Muscle of leg (tissue), 11 donors: ENCODE results near the gene ACSF3. TPM values are rescaled to one million over a fixed set of nuclear protein-coding genes. Genes with fewer than 3 reads are reported as not detected.

Experiments
- DNase-seq: peaks from one replicate; pipeline ENCODE4 v3.0.0; 2013
- H3K27ac ChIP-seq: one replicate; pipeline ENCODE4 v1.5.1; 2013; ENCODE audit warnings: mild to moderate bottlenecking, low read length, control low read depth
- H3K27me3 ChIP-seq: one replicate; pipeline ENCODE4 v1.6.1; 2013; ENCODE audit warnings: low read length; ENCODE audit not compliant: control insufficient read depth, insufficient read depth
- H3K36me3 ChIP-seq: one replicate; pipeline ENCODE4 v1.6.1; 2013; ENCODE audit warnings: low read length; ENCODE audit not compliant: control insufficient read depth, insufficient read depth
- H3K4me1 ChIP-seq: one replicate; pipeline ENCODE4 v1.6.1; 2013; ENCODE audit warnings: low read length; ENCODE audit not compliant: control insufficient read depth, insufficient read depth
- H3K4me3 ChIP-seq: one replicate; pipeline ENCODE4 v1.5.1; 2013; ENCODE audit warnings: low read length, control low read depth
- H3K9me3 ChIP-seq: replicated peaks from 2 replicates; pipeline ENCODE4 v1.6.1; 2013; ENCODE audit warnings: low read depth, low read length; ENCODE audit not compliant: control insufficient read depth
- WGBS: methylation state at CpG from one replicate; pipeline ENCODE4 v1.1.5; 2013; ENCODE audit warnings: missing lambda C conversion rate; ENCODE audit not compliant: insufficient coverage; 5-methylcytosine and 5-hydroxymethylcytosine counted together
- polyA plus RNA-seq, 8 donors: library from polyadenylated mRNA; unstranded; fragments of 120-200 nt; gene quantifications; one replicate each; pipeline versions ENCODE4 v1.2.1 to v1.2.3, GENCODE V29; 2013; ENCODE audit warnings: inconsistent platforms in 1 of 8, low replicate concordance in 1 of 8; ENCODE audit not compliant: insufficient read length in 8 of 8, insufficient read depth in 1 of 8
- total RNA-seq: library from RNA; stranded (reverse); fragments of 120-200 nt; gene quantifications from one replicate; pipeline ENCODE4 v1.2.4, GENCODE V29; 2013

Gene ACSF3
- total and polyA plus RNA-seq, 9 donors: 13.4 to 18.6 (median 16.7) TPM

DNA sequence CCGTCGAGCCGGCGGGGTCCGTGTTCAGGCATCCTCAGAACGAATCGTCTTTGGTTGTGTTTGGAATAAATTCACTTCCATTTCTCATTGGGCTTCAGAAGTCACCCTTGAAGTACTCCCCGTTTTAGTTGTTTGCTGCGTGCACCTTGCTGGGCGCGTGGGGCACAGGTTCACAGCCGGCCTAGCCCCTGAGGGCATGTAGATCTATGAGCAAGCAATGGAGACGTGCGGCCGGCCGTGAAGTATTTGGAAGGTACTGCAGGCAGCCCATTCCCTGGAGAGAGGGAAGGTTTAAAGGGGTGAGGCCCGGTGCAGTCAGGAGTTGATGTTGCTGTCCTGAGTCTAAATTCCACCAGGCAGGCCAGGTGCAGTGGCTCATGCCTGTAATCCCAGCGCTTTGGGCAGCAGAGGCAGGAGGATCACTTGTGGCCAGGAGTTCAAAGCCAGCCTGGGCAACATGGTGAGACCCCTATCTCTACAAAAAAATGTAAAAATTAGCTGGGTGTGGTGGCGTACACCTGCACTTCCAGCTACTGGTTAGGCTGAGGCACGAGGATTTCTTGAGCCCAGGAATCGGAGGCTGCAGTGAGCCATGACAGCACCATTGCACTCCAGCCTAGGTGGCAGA, 714 bp downstream of the ACSF3 start:
- Histone ChIP-seq H3K27me3 (peaks cover 22% of the 10 kb centered on the region), H3K36me3 (peaks cover 11% of the 10 kb centered on the region), H3K4me1 (peaks cover 41% of the 10 kb centered on the region), H3K4me3 (peak overlapping the region; percentile 65), H3K9me3 (no peaks in the 10 kb centered on the region), H3K27ac (no peak overlapping the region)
- 13% methylated on average over 13 of the region's 21 CpGs for WGBS
- DNase-seq: no peak

- 68% methylated on average over 6 of the region's 8 CpGs for WGBS
- no peak for DNase-seq
- peaks cover 17% of the 10 kb centered on the region for H3K27me3 ChIP-seq
Measured at GRCh38 chr16:89094880-89095258, 1.2 kb downstream of the ACSF3 start.

DNA sequence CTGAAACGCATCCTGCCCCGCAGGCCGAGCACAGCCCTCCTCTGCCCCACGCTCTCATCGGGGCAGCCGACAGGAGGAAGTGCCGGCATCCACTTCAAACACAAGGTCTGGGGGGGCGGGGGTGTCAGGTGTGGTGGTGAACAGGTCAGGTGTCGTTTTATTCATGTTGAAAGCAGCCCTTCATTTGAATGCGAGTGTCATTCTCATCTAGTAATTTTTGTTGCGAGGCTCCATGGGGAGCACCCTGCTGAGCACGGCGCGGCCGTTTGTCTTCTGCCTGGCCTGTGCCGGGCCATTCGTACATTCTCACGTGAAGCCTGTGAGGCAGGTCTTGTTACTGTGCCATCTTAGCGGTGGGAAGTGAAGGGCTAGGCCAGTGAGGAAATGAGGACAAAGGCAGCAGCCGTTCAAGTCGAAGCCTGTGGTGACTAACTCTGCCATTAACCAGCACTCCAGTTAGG, 1.9 kb downstream of the ACSF3 start:
- Histone ChIP-seq H3K4me1 (peaks cover 34% of the 10 kb centered on the region), H3K36me3 (peaks cover 13% of the 10 kb centered on the region), H3K4me3 (no peak overlapping the region), H3K9me3 (no peaks in the 10 kb centered on the region), H3K27me3 (peaks cover 11% of the 10 kb centered on the region), H3K27ac (no peak overlapping the region)
- DNase-seq: no peak
- WGBS: 69% methylated on average over 13 of the region's 21 CpGs

More at GRCh38 chr16:89094880-89095258, 1.2 kb downstream of the ACSF3 start:
- no peaks in the 10 kb centered on the region for H3K9me3 ChIP-seq
- H3K36me3 ChIP-seq: peaks cover 11% of the 10 kb centered on the region
- H3K4me3 ChIP-seq: peak overlapping the region; percentile 65
- H3K27ac ChIP-seq: no peak overlapping the region
- peaks cover 38% of the 10 kb centered on the region for H3K4me1 ChIP-seq

DNA sequence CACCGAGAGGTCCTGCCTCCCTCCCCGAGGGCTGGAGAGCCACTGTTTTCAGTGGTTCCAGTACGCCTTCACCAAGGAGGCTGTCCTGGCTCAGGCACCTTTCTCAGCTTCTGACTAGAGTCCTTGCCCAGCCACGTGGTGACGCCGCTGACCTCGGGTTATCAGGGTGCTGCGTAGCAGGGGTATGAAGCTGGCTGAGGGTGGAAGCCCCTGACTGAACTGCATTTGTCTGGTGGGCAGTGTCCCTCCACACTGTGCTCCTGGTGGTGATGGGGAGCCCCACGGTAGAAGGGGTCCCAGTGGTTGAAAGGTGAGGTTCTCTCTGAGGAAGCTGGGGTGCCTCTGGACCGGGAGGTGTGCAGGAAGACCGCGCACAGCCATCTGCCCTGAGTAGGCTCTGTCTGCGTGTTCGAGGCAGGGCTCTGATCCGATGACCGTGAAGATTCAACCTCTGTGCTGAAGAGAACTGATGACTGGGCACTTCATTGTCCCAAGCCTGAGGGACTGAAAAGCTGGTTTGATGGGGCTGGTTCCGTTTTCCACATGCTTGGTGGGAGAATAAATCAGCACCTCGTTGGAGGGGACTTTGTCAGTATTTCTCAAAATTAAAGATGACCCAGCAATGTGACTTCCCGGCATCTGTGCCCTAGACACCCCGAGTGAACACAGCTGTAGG, 2.5 kb downstream of the ACSF3 start:
- H3K4me1 ChIP-seq: peaks cover 30% of the 10 kb centered on the region
- 89% methylated on average over 20 of the region's 20 CpGs for WGBS
- peaks cover 20% of the 10 kb centered on the region for H3K36me3 ChIP-seq
- H3K9me3 ChIP-seq: no peaks in the 10 kb centered on the region
- DNase-seq: no peak
- no peak overlapping the region for H3K4me3 ChIP-seq
- H3K27ac ChIP-seq: no peak overlapping the region
- peaks cover 10% of the 10 kb centered on the region for H3K27me3 ChIP-seq

- no peaks in the 10 kb centered on the region for H3K9me3 ChIP-seq
- H3K27me3 ChIP-seq: peaks cover 5% of the 10 kb centered on the region
- H3K27ac ChIP-seq: no peak overlapping the region
- peaks cover 27% of the 10 kb centered on the region for H3K36me3 ChIP-seq
- 85% methylated on average over 23 of the region's 24 CpGs for WGBS
- DNase-seq: no peak
- no peak overlapping the region for H3K4me3 ChIP-seq
- peaks cover 30% of the 10 kb centered on the region for H3K4me1 ChIP-seq
Measured at GRCh38 chr16:89096768-89097391, 3.2 kb downstream of the ACSF3 start.

DNA sequence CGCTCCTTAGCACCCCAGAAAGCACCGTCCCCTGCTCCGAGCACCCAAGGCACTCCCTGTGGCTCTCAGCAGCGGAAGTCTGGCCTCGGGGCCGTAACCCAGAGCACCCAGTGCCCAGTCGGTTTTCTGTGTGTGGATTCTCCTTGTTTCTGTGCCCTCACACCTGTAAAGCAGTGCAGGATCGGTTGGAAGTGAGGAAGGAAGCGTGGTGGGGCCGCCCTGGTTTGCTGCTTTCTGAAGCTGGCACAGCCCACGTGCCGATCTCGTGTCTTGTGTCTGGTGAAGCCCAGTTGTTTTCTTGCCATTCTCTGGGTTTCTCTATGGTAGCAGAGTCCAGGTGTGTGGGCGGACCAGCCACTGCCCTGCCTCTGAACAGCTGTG, 3.7 kb downstream of the ACSF3 start:
- H3K4me3 ChIP-seq: no peak overlapping the region
- H3K4me1 ChIP-seq: peaks cover 30% of the 10 kb centered on the region
- H3K27me3 ChIP-seq: peaks cover 2% of the 10 kb centered on the region
- H3K36me3 ChIP-seq: peaks cover 32% of the 10 kb centered on the region
- WGBS: 86% methylated on average over 13 of the region's 14 CpGs
- H3K9me3 ChIP-seq: no peaks in the 10 kb centered on the region
- no peak overlapping the region for H3K27ac ChIP-seq
- no peak for DNase-seq

DNA sequence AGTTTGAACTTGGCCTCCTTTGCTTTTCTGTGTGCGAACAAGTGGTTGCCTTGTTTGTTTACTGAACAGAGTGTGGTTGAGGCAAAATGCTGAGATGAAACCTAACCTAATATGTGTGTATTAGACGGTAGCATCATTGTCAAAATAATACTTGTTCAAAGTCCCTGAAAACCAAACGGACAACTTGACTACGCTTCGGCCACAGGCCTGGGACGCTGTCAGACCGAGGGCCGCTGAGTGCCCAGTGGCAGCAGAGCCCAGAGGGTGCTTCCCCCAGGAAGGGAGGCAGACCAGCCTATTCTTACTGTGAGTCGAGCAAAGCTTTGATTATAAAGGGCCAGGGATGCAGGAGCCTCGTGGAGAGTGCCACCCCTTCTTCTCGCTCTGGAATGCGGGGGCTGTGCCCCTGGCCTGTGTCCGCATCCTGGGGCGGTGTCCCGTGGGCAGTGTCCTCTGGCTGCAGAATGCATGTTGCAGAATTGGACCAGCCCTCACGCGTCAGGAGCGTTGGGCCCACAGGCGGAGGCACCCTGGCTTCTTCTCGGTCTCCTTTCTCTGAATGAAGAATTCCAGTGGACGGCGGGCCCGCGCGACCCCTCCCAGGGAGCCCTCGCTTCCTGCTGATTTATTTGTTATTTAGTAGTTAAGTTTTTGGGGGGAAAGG, 5.2 kb downstream of the ACSF3 start:
- Histone ChIP-seq H3K27ac (no peak overlapping the region), H3K4me3 (no peak overlapping the region), H3K36me3 (peaks cover 46% of the 10 kb centered on the region), H3K27me3 (no peaks in the 10 kb centered on the region), H3K9me3 (no peaks in the 10 kb centered on the region), H3K4me1 (peaks cover 26% of the 10 kb centered on the region)
- no peak for DNase-seq
- WGBS: 88% methylated on average over 19 of the region's 26 CpGs

DNA sequence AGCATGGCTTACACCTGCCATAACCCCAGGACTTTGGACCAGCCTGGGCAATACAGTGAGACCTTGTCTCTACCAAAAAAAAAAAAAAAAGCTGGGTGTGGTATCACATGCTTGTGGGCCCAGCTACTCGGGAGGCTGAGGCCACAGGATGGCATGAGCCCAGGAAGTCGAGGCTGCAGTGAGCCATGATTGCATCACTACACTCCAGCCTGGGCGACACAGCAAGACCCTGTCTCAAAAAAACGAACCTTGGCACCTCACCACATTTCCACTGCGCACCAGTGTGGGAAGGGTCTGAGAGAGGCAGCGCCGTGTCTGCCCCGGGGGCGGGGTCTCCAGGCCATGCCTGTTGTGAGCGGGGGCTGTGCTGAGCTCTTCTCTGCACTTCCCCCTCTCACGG, 6.3 kb downstream of the ACSF3 start:
- no peaks in the 10 kb centered on the region for H3K27me3 ChIP-seq
- H3K27ac ChIP-seq: no peak overlapping the region

DNA sequence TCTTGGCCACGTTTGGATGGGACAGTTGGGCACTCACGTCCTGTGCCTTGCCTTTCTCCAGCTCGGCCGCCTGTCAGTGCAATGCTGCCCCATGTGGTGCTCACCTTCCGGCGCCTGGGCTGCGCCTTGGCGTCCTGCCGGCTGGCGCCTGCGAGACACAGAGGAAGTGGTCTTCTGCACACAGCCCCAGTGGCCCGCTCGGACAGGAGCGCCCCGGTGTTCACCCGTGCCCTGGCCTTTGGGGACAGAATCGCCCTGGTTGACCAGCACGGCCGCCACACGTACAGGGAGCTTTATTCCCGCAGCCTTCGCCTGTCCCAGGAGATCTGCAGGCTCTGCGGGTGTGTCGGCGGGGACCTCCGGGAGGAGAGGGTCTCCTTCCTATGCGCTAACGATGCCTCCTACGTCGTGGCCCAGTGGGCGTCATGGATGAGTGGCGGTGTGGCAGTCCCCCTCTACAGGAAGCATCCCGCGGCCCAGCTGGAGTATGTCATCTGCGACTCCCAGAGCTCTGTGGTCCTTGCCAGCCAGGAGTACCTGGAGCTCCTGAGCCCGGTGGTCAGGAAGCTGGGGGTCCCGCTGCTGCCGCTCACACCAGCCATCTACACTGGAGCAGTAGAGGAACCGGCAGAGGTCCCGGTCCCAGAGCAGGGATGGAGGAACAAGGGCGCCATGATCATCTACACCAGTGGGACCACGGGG, 7.1 kb downstream of the ACSF3 start:
- peaks cover 14% of the 10 kb centered on the region for H3K4me1 ChIP-seq
- WGBS: 87% methylated on average over 41 of the region's 42 CpGs
- no peak overlapping the region for H3K27ac ChIP-seq
- no peak for DNase-seq
- H3K27me3 ChIP-seq: no peaks in the 10 kb centered on the region
- peaks cover 60% of the 10 kb centered on the region for H3K36me3 ChIP-seq
- no peak overlapping the region for H3K4me3 ChIP-seq
- H3K9me3 ChIP-seq: no peaks in the 10 kb centered on the region

More for the DNA sequence above, 6.3 kb downstream of the ACSF3 start:
- Histone ChIP-seq H3K36me3 (peaks cover 56% of the 10 kb centered on the region), H3K9me3 (no peaks in the 10 kb centered on the region), H3K4me3 (no peak overlapping the region), H3K4me1 (peaks cover 18% of the 10 kb centered on the region)
- no peak for DNase-seq
- 50% methylated on average over 1 of the region's 11 CpGs for WGBS
